HCT116 (cell line): Measurements from ENCODE around the gene AOPEP.

Source experiments
- POLR2A ChIP-seq: IDR thresholded peaks from 2 replicates; pipeline ENCODE4 v1.7.0; 2011; ENCODE audit warnings: borderline replicate concordance; ENCODE audit not compliant: insufficient read depth, insufficient read length; ENCODE audit errors: extremely low read depth
- POLR2AphosphoS5 ChIP-seq: IDR thresholded peaks from 2 replicates; pipeline ENCODE4 v1.6.1; 2011; ENCODE audit warnings: mild to moderate bottlenecking, low read depth, low read length, moderate library complexity

DNA sequence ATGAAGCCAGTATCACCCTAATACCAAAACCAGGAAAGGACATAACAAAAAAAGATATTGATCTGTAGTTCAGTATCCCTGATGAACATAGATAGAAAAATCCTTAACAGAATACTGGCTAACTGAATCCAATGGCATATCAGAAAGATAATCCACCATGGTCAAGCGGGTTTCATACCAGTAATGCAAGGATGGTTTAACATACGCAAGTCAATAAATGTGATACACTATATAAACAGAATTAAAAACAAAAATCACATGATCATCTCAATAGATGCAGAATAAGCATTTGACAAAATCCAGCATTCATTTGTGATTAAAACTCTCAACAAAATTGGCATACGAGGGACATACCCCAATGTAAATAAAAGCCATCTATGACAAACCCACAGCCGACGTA is 110.9 kb downstream of the AOPEP start:
- no peak for TF ChIP-seq POLR2AphosphoS5
- no peak for TF ChIP-seq POLR2A
